GM18505 (cell line): ENCODE measurements around the gene CDC37.
"Not testable (repeated sequence)": the region's sequence is repeated elsewhere in the genome, so short reads cannot be mapped to it uniquely, and the experiment has no call there.

Experiments
- ATAC-seq: cut with Tn5 transposase; IDR thresholded peaks from one replicate; pipeline ENCODE4 v1.9.1; 2021; ENCODE audit not compliant: unreplicated experiment
- POLR2A ChIP-seq: IDR thresholded peaks from 4 replicates; pipeline ENCODE4 v1.6.1; 2011; ENCODE audit warnings: borderline replicate concordance; ENCODE audit not compliant: insufficient read depth, insufficient read length; ENCODE audit errors: extremely low read depth

Gene CDC37

GRCh38 chr19:10374931-10375330 is 28.4 kb downstream of the CDC37 start:
- TF ChIP-seq POLR2A: no peak
- no peak for ATAC-seq

- ATAC-seq: no peak
- TF ChIP-seq POLR2A: no peak
Observed at GRCh38 chr19:10372690-10373089, 30.7 kb downstream of the CDC37 start.

GRCh38 chr19:10368101-10368803 is 35.1 kb downstream of the CDC37 start:
- ATAC-seq: no peak
- TF ChIP-seq POLR2A: no peak

GRCh38 chr19:10366950-10367512 is 36.3 kb downstream of the CDC37 start:
- not testable (repeated sequence) for ATAC-seq

- no peak for TF ChIP-seq POLR2A
- ATAC-seq: no peak
Observed at GRCh38 chr19:10365518-10365917, 37.8 kb downstream of the CDC37 start.

- ATAC-seq: no peak
- TF ChIP-seq POLR2A: no peak
Observed at GRCh38 chr19:10364644-10365043, 38.7 kb downstream of the CDC37 start.

- ATAC-seq: no peak
- no peak for TF ChIP-seq POLR2A
Observed at GRCh38 chr19:10363789-10364281, 39.5 kb downstream of the CDC37 start.

- no peak for ATAC-seq
- TF ChIP-seq POLR2A: no peak
Observed at GRCh38 chr19:10362259-10362658, 41.1 kb downstream of the CDC37 start.

- ATAC-seq: no peak
- no peak for TF ChIP-seq POLR2A
Observed at GRCh38 chr19:10361569-10362011, 41.8 kb downstream of the CDC37 start.

- TF ChIP-seq POLR2A: no peak
Observed at GRCh38 chr19:10356431-10356830, 46.9 kb downstream of the CDC37 start.

GRCh38 chr19:10353793-10354391 is 49.5 kb downstream of the CDC37 start:
- ATAC-seq: no peak
- TF ChIP-seq POLR2A: no peak

More at GRCh38 chr19:10356431-10356830, 46.9 kb downstream of the CDC37 start:
- no peak for ATAC-seq

- no peak for ATAC-seq
- no peak for TF ChIP-seq POLR2A
Observed at GRCh38 chr19:10352764-10353671, 50.3 kb downstream of the CDC37 start.

- TF ChIP-seq POLR2A: no peak
- ATAC-seq: no peak
Observed at GRCh38 chr19:10346509-10346908, 56.8 kb downstream of the CDC37 start.
